Fibroblast of pulmonary artery (primary cell): Measurements from ENCODE around the gene SDC1.

ENCODE experiments used
- DNase-seq: peaks from one replicate; pipeline ENCODE4 v3.0.0-alpha.2; 2010; ENCODE audit warnings: low read depth
- H3K4me3 ChIP-seq: replicated peaks from 2 replicates; pipeline ENCODE4 v1.5.1; 2011; ENCODE audit warnings: low read depth, mild to moderate bottlenecking, control low read depth, low read length, moderate library complexity
- CTCF ChIP-seq: IDR thresholded peaks from 2 replicates; pipeline ENCODE4 v1.5.1; 2011; ENCODE audit warnings: mild to moderate bottlenecking, control low read depth, low read length, inconsistent platforms; ENCODE audit errors: missing control alignments

The SDC1 gene

GRCh38 chr2:20217041-20217970 is 7.6 kb downstream of the SDC1 start:
- DNase-seq: no peak
- TF ChIP-seq CTCF: no peak
- H3K4me3 ChIP-seq: no peak overlapping the region

GRCh38 chr2:20216130-20217025 is 8.6 kb downstream of the SDC1 start:
- H3K4me3 ChIP-seq: no peak overlapping the region
- no peak for DNase-seq
- no peak for TF ChIP-seq CTCF

- H3K4me3 ChIP-seq: no peak overlapping the region
- DNase-seq: no peak
- no peak for TF ChIP-seq CTCF
These were observed 9.5 kb downstream of the SDC1 start for GRCh38 chr2:20215183-20216040.

GRCh38 chr2:20214566-20215182 is 10.3 kb downstream of the SDC1 start:
- no peak for TF ChIP-seq CTCF
- no peak overlapping the region for H3K4me3 ChIP-seq
- no peak for DNase-seq

DNA sequence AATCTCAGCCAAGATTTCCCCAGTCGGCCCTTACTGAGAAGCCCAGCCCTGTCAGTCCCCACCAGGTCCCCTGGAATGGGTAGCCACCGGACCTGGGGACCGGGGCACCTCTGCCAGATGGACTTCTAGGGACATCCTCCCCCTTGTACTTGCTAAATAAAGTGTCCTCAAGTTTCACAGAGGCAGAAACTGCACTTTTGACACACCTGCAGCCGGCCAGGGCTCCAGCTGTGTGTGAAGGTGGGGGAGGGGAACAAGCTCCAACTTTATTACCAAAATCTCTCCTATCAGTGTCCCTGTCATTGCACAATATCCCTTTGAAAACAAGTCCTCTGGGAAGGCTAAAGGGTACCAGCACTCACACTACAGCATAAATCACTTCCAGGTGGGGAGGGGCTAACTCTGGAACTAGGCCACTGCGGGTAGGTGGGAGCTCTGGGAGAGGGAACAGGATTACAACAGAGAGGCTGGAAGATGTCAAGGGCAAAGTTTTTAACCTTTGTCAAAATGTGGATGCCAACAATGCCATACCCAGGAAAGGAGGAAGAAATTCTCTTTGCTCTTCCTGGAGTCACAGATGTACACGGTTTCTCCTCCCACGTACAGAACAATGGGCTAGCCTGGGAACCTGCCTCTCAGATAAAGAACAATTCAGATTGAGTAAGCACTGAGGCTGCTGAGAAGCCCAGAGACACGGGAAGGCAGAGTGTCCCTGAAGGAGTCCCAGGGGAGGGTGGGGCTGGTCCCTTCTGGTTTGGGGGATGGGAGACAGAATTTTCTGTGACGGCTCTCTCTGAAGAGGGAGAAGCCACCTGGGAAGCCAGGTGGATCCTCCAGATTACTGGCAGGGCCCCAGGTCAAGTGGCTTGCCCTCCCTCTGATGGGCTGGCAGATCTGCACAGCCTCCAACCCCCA is 11.0 kb downstream of the SDC1 start:
- no peak overlapping the region for H3K4me3 ChIP-seq
- DNase-seq: peak; percentile 56
- no peak for TF ChIP-seq CTCF
